Adipose tissue (tissue), 3 donors: ENCODE measurements around the gene RGPD4. TPM values are rescaled to one million over a fixed set of nuclear protein-coding genes. Genes with fewer than 3 reads are reported as not detected.
"Not testable (repeated sequence)": the region's sequence is repeated elsewhere in the genome, so short reads cannot be mapped to it uniquely, and the experiment has no call there.

Experiments used
- H3K27ac ChIP-seq: one replicate; pipeline ENCODE4 v1.5.1; 2013; ENCODE audit warnings: low read depth, low read length
- WGBS, 3 donors: extraction: QIAGEN DNeasy Blood & Tissue Kit; methylation state at CpG; one replicate each; pipeline ENCODE4 v1.1.7; 2013; 5-methylcytosine and 5-hydroxymethylcytosine counted together
- polyA plus RNA-seq, 3 donors: library from polyadenylated mRNA; stranded (reverse); fragments of 200-250 nt; gene quantifications; one replicate each; pipeline ENCODE4 v1.2.3, GENCODE V29; 2013
- donor health status: healthy with polysubstance abuse.
- donor health status: Bipolar disorder and iron deficiency.
- donor health status: healthy.

RGPD4 gene
- polyA plus RNA-seq, result not detected

DNA sequence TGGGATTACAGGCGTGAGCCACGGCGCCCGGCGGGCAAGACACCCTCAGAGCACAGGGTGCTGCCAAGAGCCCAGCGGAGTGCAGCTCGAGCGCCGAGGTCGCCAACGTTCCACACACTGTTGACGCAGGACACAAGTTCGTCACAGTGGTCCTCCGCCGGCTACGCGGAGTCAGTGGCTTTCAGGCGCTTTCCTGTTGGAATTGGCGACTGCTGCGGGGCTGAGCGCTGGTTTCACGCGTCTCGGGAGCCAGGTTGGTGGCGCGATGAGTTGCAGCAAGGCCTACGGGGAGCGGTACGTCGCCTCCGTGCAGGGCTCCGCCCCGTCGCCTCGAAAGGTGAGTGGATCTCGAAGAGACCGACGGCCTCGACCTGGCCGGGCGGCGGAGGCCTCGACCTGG lies at the start of gene RGPD4:
Gene RGPD4, plus strand, starts transcription at position 144 of the 400 bp plus-strand sequence. Its CDS starts 122 bp downstream, at position 266.
- 95 to 98% (median 97%) methylated on average over 37 to 43 of the region's 43 CpGs for WGBS, 3 donors

GRCh38 chr2:107777974-107778373 lies 48.7 kb upstream of the RGPD4 start:
- no peak overlapping the region for H3K27ac ChIP-seq

More for the DNA sequence above, at the start of gene RGPD4:
- H3K27ac ChIP-seq, result not testable (repeated sequence)

DNA sequence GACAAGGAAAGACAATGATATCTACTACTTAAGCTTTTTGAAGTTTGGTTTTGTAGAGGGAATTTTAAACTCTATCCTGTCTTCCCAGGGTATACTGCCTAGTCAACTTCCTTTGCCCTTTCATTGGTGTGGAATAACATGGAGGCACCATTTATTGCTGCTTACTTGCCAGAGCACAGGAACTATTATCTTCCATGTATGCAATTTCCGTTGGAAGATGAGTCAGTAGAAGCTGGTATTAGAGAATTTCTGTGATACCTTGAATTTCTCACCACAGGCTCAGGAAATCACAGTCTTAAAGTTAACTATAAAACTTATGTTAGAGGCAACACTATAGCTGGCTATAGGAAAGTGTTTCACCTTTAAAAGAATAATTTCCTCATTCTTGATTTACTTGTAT lies 40.9 kb upstream of the RGPD4 start:
- 69 to 74% (median 73%) methylated on average over 1 of the region's 1 CpG for WGBS, 3 donors
- no peak overlapping the region for H3K27ac ChIP-seq

More at GRCh38 chr2:107777974-107778373, 48.7 kb upstream of the RGPD4 start:
- WGBS, 3 donors, result 60 to 84% (median 76%) methylated on average over 2 of the region's 2 CpGs

GRCh38 chr2:107790837-107791236 lies 35.9 kb upstream of the RGPD4 start:
- 74 to 84% (median 76%) methylated on average over 1 of the region's 1 CpG for WGBS, 3 donors

GRCh38 chr2:107801498-107801897 lies 25.2 kb upstream of the RGPD4 start:
- H3K27ac ChIP-seq, result no peak overlapping the region
- 38 to 57% (median 49%) methylated on average over 2 of the region's 2 CpGs for WGBS, 3 donors

More at GRCh38 chr2:107790837-107791236, 35.9 kb upstream of the RGPD4 start:
- no peak overlapping the region for H3K27ac ChIP-seq

DNA sequence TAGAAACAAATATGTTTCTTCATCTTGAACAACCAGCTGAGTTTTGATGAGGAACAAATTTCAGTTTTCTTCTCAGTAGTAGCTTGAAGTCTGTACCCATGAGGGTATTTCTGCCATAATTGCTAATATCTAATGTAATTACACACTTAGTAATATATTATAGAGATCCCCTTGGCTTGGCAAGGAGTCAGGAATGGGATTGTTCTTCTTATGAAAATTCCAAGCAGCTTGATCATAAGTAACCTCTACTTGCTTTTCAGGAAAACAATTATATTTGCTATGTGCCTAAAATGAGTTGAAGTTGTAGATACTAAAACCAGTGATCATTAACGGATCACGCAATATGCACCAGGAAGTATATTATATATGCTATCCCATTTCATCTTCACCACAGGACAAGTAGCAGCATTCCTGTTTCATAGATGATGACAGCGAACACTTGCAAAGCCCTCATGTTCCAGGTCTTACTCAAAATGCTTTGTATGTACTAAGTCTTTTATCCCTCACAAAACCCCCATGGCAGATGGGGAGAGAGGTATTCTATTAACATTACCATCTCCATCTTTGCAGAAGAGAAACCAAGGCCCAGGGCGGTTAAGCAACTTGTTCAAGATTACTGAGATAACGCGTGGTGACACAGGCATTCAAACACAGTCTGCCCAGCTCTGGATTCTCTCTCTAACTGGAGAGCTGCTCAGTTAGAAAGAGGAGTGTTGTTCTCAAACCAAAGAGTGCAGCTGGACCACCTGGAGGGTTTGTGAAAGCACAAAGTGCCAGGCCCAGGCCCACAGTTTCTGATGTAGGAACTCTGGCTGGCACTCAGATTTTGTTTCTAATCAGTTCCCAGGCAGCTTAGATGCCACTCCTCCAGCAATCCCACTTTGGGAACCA lies 21.8 kb upstream of the RGPD4 start:
- 87 to 93% (median 92%) methylated on average over 6 of the region's 6 CpGs for WGBS, 3 donors

GRCh38 chr2:107806901-107807300 lies 19.8 kb upstream of the RGPD4 start:
- 83 to 88% (median 88%) methylated on average over 4 of the region's 4 CpGs for WGBS, 3 donors
- H3K27ac ChIP-seq, result no peak overlapping the region

More for the DNA sequence above, 21.8 kb upstream of the RGPD4 start:
- H3K27ac ChIP-seq, result no peak overlapping the region

DNA sequence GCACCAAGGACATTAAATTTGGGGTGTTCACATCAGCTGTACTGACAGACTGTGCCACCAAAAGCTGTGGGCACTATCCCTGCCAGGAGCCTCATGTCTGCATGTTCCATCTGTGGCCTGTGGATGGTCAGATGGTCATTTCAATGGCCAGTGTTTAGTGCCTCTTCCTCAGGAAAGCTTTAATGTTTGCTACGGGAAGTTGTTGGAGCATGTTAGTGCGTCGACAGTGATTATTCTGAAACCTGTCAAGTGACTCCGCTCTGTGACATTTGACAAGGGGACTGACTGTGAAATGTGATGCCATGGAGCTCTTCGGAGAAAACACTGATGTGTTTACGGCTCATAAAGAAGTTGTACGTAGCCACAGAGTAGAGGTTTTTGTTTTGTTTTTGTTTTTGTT lies 18.7 kb upstream of the RGPD4 start:
- H3K27ac ChIP-seq, result no peak overlapping the region
- 79 to 85% (median 81%) methylated on average over 7 of the region's 7 CpGs for WGBS, 3 donors

DNA sequence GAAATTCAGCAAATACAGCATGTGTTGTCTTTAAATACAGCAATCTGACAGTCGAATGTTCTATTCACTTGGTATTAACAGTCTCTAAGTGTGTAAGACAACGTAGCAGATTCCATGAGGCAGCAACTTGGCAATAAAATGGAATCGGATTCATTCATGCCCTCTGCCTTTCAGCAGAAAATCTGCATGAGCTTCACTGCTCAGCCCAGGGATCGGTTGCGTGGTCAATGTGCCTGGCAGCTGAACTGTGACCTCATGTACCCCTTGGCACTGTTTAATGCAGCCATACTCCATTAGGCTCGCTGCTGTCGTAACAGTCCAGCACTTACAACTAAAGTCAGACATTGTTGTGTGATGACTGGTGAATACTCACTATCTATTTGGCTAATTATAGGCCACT lies 17.7 kb upstream of the RGPD4 start:
- 56 to 78% (median 65%) methylated on average over 7 of the region's 7 CpGs for WGBS, 3 donors

GRCh38 chr2:107809835-107810234 lies 16.9 kb upstream of the RGPD4 start:
- H3K27ac ChIP-seq, result no peak overlapping the region
- 46 to 70% (median 58%) methylated on average over 3 of the region's 3 CpGs for WGBS, 3 donors

More for the DNA sequence above, 17.7 kb upstream of the RGPD4 start:
- H3K27ac ChIP-seq, result no peak overlapping the region

DNA sequence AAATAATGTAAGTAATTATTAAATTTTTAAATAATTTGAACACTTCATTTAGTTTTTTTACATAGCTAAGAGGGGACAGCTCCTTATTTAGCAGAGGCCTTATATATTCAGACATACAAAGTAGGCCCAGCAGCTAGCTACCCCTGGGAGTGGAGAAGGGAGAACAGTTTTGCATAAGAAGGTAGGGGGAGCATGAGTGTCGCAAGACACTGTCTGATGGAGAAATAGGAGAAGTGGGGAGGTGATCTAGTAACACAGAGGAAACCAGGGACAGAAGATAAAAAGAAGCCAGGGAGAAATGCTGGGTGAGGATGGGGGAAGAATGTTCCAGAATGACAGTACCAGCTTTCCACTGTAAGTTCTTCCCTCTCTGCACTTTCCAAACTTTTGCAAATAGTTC lies 16.0 kb upstream of the RGPD4 start:
- no peak overlapping the region for H3K27ac ChIP-seq
- 54 to 88% (median 55%) methylated on average over 1 of the region's 1 CpG for WGBS, 3 donors

GRCh38 chr2:107811411-107811810 lies 15.3 kb upstream of the RGPD4 start:
- WGBS, 3 donors, result 73 to 87% (median 78%) methylated on average over 2 of the region's 2 CpGs

GRCh38 chr2:107812006-107812405 lies 14.7 kb upstream of the RGPD4 start:
- H3K27ac ChIP-seq, result no peak overlapping the region
- WGBS, 3 donors, result 72 to 85% (median 81%) methylated on average over 5 of the region's 5 CpGs

More at GRCh38 chr2:107811411-107811810, 15.3 kb upstream of the RGPD4 start:
- H3K27ac ChIP-seq, result no peak overlapping the region

DNA sequence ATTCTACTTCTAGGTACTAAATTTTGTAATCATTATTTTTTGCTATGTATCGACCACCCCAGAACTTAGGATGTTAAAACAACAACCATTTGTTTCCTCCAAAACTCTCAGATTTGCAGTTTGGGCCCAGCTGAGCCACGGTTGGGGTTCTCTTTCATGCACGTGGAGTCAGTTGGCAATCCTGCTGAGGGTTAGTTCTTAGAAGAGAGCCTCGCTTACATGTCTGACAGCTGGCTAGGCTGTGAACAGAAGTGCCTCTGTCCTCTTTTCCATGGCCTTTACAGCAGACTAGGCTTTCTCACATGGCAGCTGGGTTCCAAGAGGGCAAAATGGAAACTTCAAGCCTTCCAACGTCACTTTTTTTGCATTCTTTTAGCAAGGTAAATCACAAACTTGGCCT lies 9.3 kb upstream of the RGPD4 start:
- no peak overlapping the region for H3K27ac ChIP-seq
- 62 to 65% (median 64%) methylated on average over 5 of the region's 5 CpGs for WGBS, 3 donors

GRCh38 chr2:107822302-107822701 lies 4.4 kb upstream of the RGPD4 start:
- WGBS, 3 donors, result 80 to 94% (median 92%) methylated on average over 4 of the region's 4 CpGs
- H3K27ac ChIP-seq, result no peak overlapping the region

DNA sequence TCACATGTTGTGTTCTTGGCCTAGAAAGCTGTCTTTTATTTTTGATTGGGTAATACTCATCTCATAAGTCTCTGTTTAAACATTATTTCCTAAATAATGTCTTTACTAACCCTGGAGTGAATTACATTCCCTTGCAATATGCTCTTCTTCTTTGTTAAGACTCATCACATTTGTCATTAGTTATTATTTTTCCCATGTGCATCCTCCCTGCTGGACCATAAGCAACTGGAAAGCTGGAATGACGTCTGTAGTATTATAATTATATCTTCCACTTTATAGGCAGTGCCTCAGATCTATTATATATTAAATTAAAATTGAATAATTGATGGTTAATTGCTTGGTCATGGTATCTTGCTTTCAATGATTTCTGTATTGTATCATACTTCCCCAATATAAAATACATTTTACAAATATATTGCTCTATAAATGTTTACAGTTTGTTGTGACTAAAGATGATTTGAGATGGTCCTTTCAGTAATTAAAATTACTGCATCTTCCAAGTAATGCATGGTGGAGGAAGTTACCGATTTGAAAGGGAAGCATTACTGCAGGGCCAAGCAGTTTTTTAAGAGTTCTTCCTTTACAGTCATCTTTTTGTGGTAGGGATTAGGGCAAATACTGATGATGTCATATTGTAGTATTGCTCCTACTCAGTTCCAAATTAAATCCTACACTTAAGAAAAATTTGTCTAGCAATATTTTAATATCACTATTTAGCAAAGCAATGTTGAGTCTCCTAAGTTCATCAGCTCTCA lies 2.1 kb upstream of the RGPD4 start:
- 56 to 66% (median 60%) methylated on average over 2 of the region's 2 CpGs for WGBS, 3 donors
- H3K27ac ChIP-seq, result no peak overlapping the region

- H3K27ac ChIP-seq, result no peak overlapping the region
- WGBS, 3 donors, result 83 to 97% (median 92%) methylated on average over 2 of the region's 2 CpGs
These were observed 1.5 kb upstream of the RGPD4 start for GRCh38 chr2:107825206-107825563.

DNA sequence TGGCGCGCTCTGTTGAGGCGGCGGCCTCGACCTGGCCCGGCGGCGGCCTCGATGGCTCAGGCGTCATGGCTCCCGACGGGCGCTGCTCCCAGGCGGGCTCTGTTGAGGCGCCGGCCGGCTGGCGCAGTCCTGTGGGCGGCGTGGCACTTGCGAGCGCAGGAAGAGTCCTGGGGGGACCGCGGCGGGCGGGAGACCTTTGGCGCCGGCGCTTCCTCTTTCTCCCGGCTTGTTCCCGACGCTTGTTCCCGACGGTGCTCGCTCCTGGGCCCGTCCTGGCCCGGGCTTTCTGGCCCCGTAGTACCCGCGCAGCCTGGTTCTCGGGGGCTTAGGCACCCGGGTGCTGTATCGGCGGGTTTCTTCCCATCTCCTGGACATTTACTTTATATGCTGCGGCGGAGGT lies 2.8 kb downstream of the RGPD4 start:
- not testable (repeated sequence) for H3K27ac ChIP-seq
- 95 to 98% (median 96%) methylated on average over 32 to 44 of the region's 46 CpGs for WGBS, 3 donors

DNA sequence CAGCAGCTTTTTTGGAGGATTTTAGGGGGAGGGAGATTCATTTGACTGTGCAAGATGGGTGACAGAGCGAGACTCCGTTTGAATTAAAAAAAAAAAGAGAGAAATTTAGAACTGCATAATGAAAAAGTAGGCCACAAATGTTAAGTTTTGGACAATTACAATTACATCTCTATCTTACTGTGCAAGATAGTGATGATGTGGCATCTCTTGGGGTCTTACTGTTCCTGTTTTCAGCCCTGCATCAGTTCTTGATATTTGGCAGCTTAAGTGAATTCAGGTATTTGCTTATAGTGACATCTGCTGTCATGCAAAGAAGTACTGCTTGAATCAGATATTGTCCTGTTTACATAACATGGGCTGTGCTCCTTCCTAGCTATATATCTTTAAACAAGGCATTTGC lies 6.5 kb downstream of the RGPD4 start:
- 87 to 92% (median 90%) methylated on average over 2 of the region's 2 CpGs for WGBS, 3 donors
- not testable (repeated sequence) for H3K27ac ChIP-seq
